CD4-positive, alpha-beta T cell treated with Interleukin-6 for 4 hours (primary cell): ENCODE measurements around the gene C4orf51.

Experiments
- DNase-seq: peaks from one replicate; pipeline ENCODE4 v3.0.0-alpha.2; 2020; ENCODE audit warnings: mixed read lengths

The C4orf51 gene

GRCh38 chr4:145760176-145760575 lies 80.2 kb downstream of the C4orf51 start:
- DNase-seq, result no peak

GRCh38 chr4:145760961-145761929 lies 81.3 kb downstream of the C4orf51 start:
- DNase-seq, result no peak

- DNase-seq, result no peak
Measured at GRCh38 chr4:145762719-145763118, 82.8 kb downstream of the C4orf51 start.

GRCh38 chr4:145763399-145763798 lies 83.5 kb downstream of the C4orf51 start:
- no peak for DNase-seq

GRCh38 chr4:145766273-145766672 lies 86.3 kb downstream of the C4orf51 start:
- no peak for DNase-seq

- no peak for DNase-seq
Measured at GRCh38 chr4:145769450-145770037, 89.6 kb downstream of the C4orf51 start.

- DNase-seq, result no peak
Measured at GRCh38 chr4:145770124-145770523, 90.2 kb downstream of the C4orf51 start.

- DNase-seq, result no peak
Measured at GRCh38 chr4:145772347-145772746, 92.4 kb downstream of the C4orf51 start.

- no peak for DNase-seq
Measured at GRCh38 chr4:145773581-145774234, 93.8 kb downstream of the C4orf51 start.

- DNase-seq, result no peak
Measured at GRCh38 chr4:145774473-145774872, 94.5 kb downstream of the C4orf51 start.

- DNase-seq, result no peak
Measured at GRCh38 chr4:145775406-145775805, 95.5 kb downstream of the C4orf51 start.

- no peak for DNase-seq
Measured at GRCh38 chr4:145776208-145776607, 96.3 kb downstream of the C4orf51 start.

GRCh38 chr4:145779319-145779801 lies 99.4 kb downstream of the C4orf51 start:
- no peak for DNase-seq

- no peak for DNase-seq
Measured at GRCh38 chr4:145781351-145781750, 101.4 kb downstream of the C4orf51 start.
